DMS 273 (cell line): ENCODE results near the gene ARAP2.
"Not testable (repeated sequence)": the region's sequence is repeated elsewhere in the genome, so short reads cannot be mapped to it uniquely, and the experiment has no call there.

Experiments
- DNase-seq: peaks from one replicate; lab custom pipeline; 2025; ENCODE audit not compliant: unreplicated experiment; lab: John Stamatoyannopoulos, UW

The ARAP2 gene

GRCh38 chr4:36183665-36184393, 60.5 kb downstream of the ARAP2 start:
- DNase-seq, result no peak

GRCh38 chr4:36183232-36183631, 61.1 kb downstream of the ARAP2 start:
- no peak for DNase-seq

GRCh38 chr4:36182315-36182714, 62.0 kb downstream of the ARAP2 start:
- DNase-seq, result not testable (repeated sequence)

- no peak for DNase-seq
Measured at GRCh38 chr4:36180206-36180605, 64.1 kb downstream of the ARAP2 start.

GRCh38 chr4:36178484-36178883, 65.8 kb downstream of the ARAP2 start:
- DNase-seq, result no peak

GRCh38 chr4:36177946-36178345, 66.4 kb downstream of the ARAP2 start:
- DNase-seq, result no peak

GRCh38 chr4:36174570-36174969, 69.7 kb downstream of the ARAP2 start:
- DNase-seq, result no peak

GRCh38 chr4:36173905-36174304, 70.4 kb downstream of the ARAP2 start:
- DNase-seq, result peak; percentile 3

- peak; percentile 82 for DNase-seq
Measured at GRCh38 chr4:36172656-36173055, 71.7 kb downstream of the ARAP2 start.

GRCh38 chr4:36168127-36168878, 76.0 kb downstream of the ARAP2 start:
- no peak for DNase-seq

- DNase-seq, result no peak
Measured at GRCh38 chr4:36165631-36166005, 78.7 kb downstream of the ARAP2 start.

- DNase-seq, result peak; percentile 24
Measured at GRCh38 chr4:36164900-36165630, 79.2 kb downstream of the ARAP2 start.

GRCh38 chr4:36163198-36163597, 81.1 kb downstream of the ARAP2 start:
- no peak for DNase-seq

- DNase-seq, result no peak
Measured at GRCh38 chr4:36159208-36159607, 85.1 kb downstream of the ARAP2 start.

GRCh38 chr4:36152735-36153134, 91.6 kb downstream of the ARAP2 start:
- DNase-seq, result no peak

GRCh38 chr4:36142504-36142903, 101.8 kb downstream of the ARAP2 start:
- no peak for DNase-seq

- no peak for DNase-seq
Measured at GRCh38 chr4:36141186-36141585, 103.1 kb downstream of the ARAP2 start.

- no peak for DNase-seq
Measured at GRCh38 chr4:36140421-36140820, 103.9 kb downstream of the ARAP2 start.

- no peak for DNase-seq
Measured at GRCh38 chr4:36138220-36138619, 106.1 kb downstream of the ARAP2 start.

- DNase-seq, result no peak
Measured at GRCh38 chr4:36137336-36137735, 107.0 kb downstream of the ARAP2 start.

- DNase-seq, result no peak
Measured at GRCh38 chr4:36133658-36134057, 110.7 kb downstream of the ARAP2 start.

GRCh38 chr4:36133086-36133485, 111.2 kb downstream of the ARAP2 start:
- DNase-seq, result peak; percentile 72
